ENCODE results near the gene RGS10.
"Not testable (repeated sequence)": the region's sequence is repeated elsewhere in the genome, so short reads cannot be mapped to it uniquely, and the experiment has no call there.

Gene RGS10

GRCh38 chr10:119538632-119539358 lies 3.7 kb downstream of the RGS10 start:
- DNase-seq: peak; percentile 62

- peak; percentile 53 for DNase-seq
Observed at GRCh38 chr10:119537953-119538630, 4.4 kb downstream of the RGS10 start.

- DNase-seq: peak; percentile 46
Observed at GRCh38 chr10:119536508-119537025, 6.0 kb downstream of the RGS10 start.

GRCh38 chr10:119535837-119536507 lies 6.5 kb downstream of the RGS10 start:
- DNase-seq: peak; percentile 54

- no peak for DNase-seq
Observed at GRCh38 chr10:119535305-119535704, 7.2 kb downstream of the RGS10 start.

- DNase-seq: no peak
Observed at GRCh38 chr10:119533473-119533872, 9.0 kb downstream of the RGS10 start.

- not testable (repeated sequence) for DNase-seq
Observed at GRCh38 chr10:119532791-119533190, 9.7 kb downstream of the RGS10 start.

GRCh38 chr10:119532251-119532650 lies 10.3 kb downstream of the RGS10 start:
- peak; percentile 37 for DNase-seq

- no peak for DNase-seq
Observed at GRCh38 chr10:119531067-119531466, 11.5 kb downstream of the RGS10 start.

GRCh38 chr10:119528663-119529237 lies 13.8 kb downstream of the RGS10 start:
- not testable (repeated sequence) for DNase-seq

GRCh38 chr10:119526621-119527592 lies 15.6 kb downstream of the RGS10 start:
- no peak for DNase-seq

- DNase-seq: no peak
Observed at GRCh38 chr10:119526149-119526548, 16.4 kb downstream of the RGS10 start.

- DNase-seq: no peak
Observed at GRCh38 chr10:119525116-119525515, 17.4 kb downstream of the RGS10 start.

GRCh38 chr10:119524720-119525070 lies 17.8 kb downstream of the RGS10 start:
- DNase-seq: no peak

- no peak for DNase-seq
Observed at GRCh38 chr10:119523895-119524719, 18.4 kb downstream of the RGS10 start.

GRCh38 chr10:119522747-119523426 lies 19.6 kb downstream of the RGS10 start:
- DNase-seq: no peak

- DNase-seq: no peak
Observed at GRCh38 chr10:119521443-119522204, 20.9 kb downstream of the RGS10 start.

- DNase-seq: no peak
Observed at GRCh38 chr10:119520283-119520682, 22.2 kb downstream of the RGS10 start.

- no peak for DNase-seq
Observed at GRCh38 chr10:119518936-119519335, 23.6 kb downstream of the RGS10 start.

GRCh38 chr10:119518176-119518575 lies 24.3 kb downstream of the RGS10 start:
- no peak for DNase-seq

All from activated CD8-positive, alpha-beta memory T cell treated with anti-CD3 and anti-CD28 coated beads, Interleukin-2, amount 50 U/mL, for 48 hours (primary cell).